OCI-M1 (cell line): ENCODE measurements around the gene PIGR.
A peak's percentile ranks its signal among the peaks of the same experiment; 100 is the strongest.
"Not testable (repeated sequence)": the region's sequence is repeated elsewhere in the genome, so short reads cannot be mapped to it uniquely, and the experiment has no call there.

Experiments
- DNase-seq: peaks from one replicate; lab custom pipeline; 2025; lab: John Stamatoyannopoulos, UW

PIGR gene

GRCh38 chr1:206933333-206933945 is 12.8 kb downstream of the PIGR start:
- DNase-seq: peak; percentile 62

GRCh38 chr1:206932177-206932576 is 14.1 kb downstream of the PIGR start:
- DNase-seq: no peak

- no peak for DNase-seq
Observed at GRCh38 chr1:206931709-206932108, 14.6 kb downstream of the PIGR start.

- no peak for DNase-seq
Observed at GRCh38 chr1:206930210-206930798, 16.0 kb downstream of the PIGR start.

- DNase-seq: no peak
Observed at GRCh38 chr1:206929524-206929923, 16.7 kb downstream of the PIGR start.

- no peak for DNase-seq
Observed at GRCh38 chr1:206926286-206926685, 20.0 kb downstream of the PIGR start.

GRCh38 chr1:206925106-206925736 is 21.0 kb downstream of the PIGR start:
- peak; percentile 75 for DNase-seq

- no peak for DNase-seq
Observed at GRCh38 chr1:206924592-206925105, 21.6 kb downstream of the PIGR start.

- not testable (repeated sequence) for DNase-seq
Observed at GRCh38 chr1:206923961-206924557, 22.2 kb downstream of the PIGR start.

GRCh38 chr1:206923009-206923960 is 23.0 kb downstream of the PIGR start:
- DNase-seq: no peak

GRCh38 chr1:206922524-206922923 is 23.7 kb downstream of the PIGR start:
- no peak for DNase-seq

- DNase-seq: no peak
Observed at GRCh38 chr1:206921772-206922265, 24.4 kb downstream of the PIGR start, which contains the start of gene FCMR. TSS of gene FCMR (minus strand) at chr1:206921941. CDS start at chr1:206921854, 87 bp downstream.

- DNase-seq: no peak
Observed at GRCh38 chr1:206918076-206918475, 28.2 kb downstream of the PIGR start.

GRCh38 chr1:206916000-206916709 is 30.1 kb downstream of the PIGR start:
- no peak for DNase-seq

GRCh38 chr1:206915030-206915735 is 31.1 kb downstream of the PIGR start:
- no peak for DNase-seq

GRCh38 chr1:206913766-206914537 is 32.3 kb downstream of the PIGR start:
- no peak for DNase-seq

GRCh38 chr1:206912445-206913095 is 33.7 kb downstream of the PIGR start:
- peak; percentile 93 for DNase-seq

- peak; percentile 78 for DNase-seq
Observed at GRCh38 chr1:206911064-206911663, 35.1 kb downstream of the PIGR start.
